GM18909 (cell line): ENCODE data around the gene ABHD2.

ENCODE experiments used
- ATAC-seq: cut with Tn5 transposase; IDR thresholded peaks from one replicate; pipeline ENCODE4 v1.9.1; 2021; ENCODE audit warnings: mild to moderate bottlenecking; ENCODE audit not compliant: unreplicated experiment, poor library complexity

Gene ABHD2

GRCh38 chr15:89157061-89157460 lies 68.8 kb downstream of the ABHD2 start:
- ATAC-seq = no peak

- no peak for ATAC-seq
Measured at GRCh38 chr15:89157918-89158564, 69.8 kb downstream of the ABHD2 start.

- ATAC-seq = no peak
Measured at GRCh38 chr15:89161666-89162065, 73.4 kb downstream of the ABHD2 start.

GRCh38 chr15:89163271-89164055 lies 75.2 kb downstream of the ABHD2 start:
- no peak for ATAC-seq

GRCh38 chr15:89164712-89165211 lies 76.5 kb downstream of the ABHD2 start:
- no peak for ATAC-seq

- ATAC-seq = no peak
Measured at GRCh38 chr15:89165677-89166076, 77.4 kb downstream of the ABHD2 start.

GRCh38 chr15:89167267-89168176 lies 79.3 kb downstream of the ABHD2 start:
- ATAC-seq = peak; percentile 81

GRCh38 chr15:89168316-89168833 lies 80.1 kb downstream of the ABHD2 start:
- no peak for ATAC-seq

- ATAC-seq = no peak
Measured at GRCh38 chr15:89170364-89170763, 82.1 kb downstream of the ABHD2 start.

GRCh38 chr15:89171136-89172072 lies 83.1 kb downstream of the ABHD2 start:
- no peak for ATAC-seq

GRCh38 chr15:89172921-89173320 lies 84.7 kb downstream of the ABHD2 start:
- no peak for ATAC-seq

GRCh38 chr15:89174476-89174875 lies 86.2 kb downstream of the ABHD2 start:
- no peak for ATAC-seq

- no peak for ATAC-seq
Measured at GRCh38 chr15:89175617-89176191, 87.4 kb downstream of the ABHD2 start.

GRCh38 chr15:89177116-89177515 lies 88.9 kb downstream of the ABHD2 start:
- no peak for ATAC-seq

GRCh38 chr15:89177633-89178306 lies 89.5 kb downstream of the ABHD2 start:
- ATAC-seq = no peak

GRCh38 chr15:89178307-89178977 lies 90.2 kb downstream of the ABHD2 start:
- ATAC-seq = no peak

- ATAC-seq = no peak
Measured at GRCh38 chr15:89179966-89180875, 92.0 kb downstream of the ABHD2 start.
